Measurements from ENCODE around the gene CLHC1.

CLHC1 gene

DNA sequence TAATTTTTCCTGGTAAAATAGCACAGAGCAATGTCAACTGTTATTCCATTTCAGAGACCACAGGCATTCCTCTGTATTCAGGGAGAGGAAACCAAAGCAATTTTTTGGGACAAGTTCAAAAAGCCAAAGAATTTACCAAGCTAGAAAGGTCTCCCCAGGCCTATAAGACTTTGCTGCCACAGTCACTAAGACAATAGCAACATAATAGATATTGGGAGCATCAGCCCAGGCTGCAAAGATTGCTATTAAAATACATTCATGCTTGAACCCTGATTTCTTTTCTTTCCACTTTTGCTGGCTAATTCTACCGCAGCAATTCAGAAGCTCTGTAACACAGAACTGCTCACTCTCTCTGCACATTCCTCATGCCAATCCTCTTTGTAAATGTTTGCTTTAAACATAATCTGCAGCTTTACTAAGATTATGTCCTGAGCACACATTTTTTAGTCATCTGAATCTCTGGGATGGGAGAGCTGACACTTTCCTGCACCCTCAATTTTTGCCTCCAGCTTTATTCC is 76.3 kb downstream of the CLHC1 start:
- TF ChIP-seq YY1 (IDR thresholded peaks at IDR 0.05; ENCODE audit: low read depth) = no peak
- TF ChIP-seq CREB1 (IDR thresholded peaks at IDR 0.05; ENCODE audit: low read depth) = no peak
- TF ChIP-seq TCF12 (IDR thresholded peaks at IDR 0.05; ENCODE audit: low read depth) = no peak
- no peak for TF ChIP-seq TAF1 (IDR thresholded peaks at IDR 0.05; ENCODE audit: low read depth)
- TF ChIP-seq TEAD4 (IDR thresholded peaks at IDR 0.05) = no peak
- TF ChIP-seq, protein P1, sequence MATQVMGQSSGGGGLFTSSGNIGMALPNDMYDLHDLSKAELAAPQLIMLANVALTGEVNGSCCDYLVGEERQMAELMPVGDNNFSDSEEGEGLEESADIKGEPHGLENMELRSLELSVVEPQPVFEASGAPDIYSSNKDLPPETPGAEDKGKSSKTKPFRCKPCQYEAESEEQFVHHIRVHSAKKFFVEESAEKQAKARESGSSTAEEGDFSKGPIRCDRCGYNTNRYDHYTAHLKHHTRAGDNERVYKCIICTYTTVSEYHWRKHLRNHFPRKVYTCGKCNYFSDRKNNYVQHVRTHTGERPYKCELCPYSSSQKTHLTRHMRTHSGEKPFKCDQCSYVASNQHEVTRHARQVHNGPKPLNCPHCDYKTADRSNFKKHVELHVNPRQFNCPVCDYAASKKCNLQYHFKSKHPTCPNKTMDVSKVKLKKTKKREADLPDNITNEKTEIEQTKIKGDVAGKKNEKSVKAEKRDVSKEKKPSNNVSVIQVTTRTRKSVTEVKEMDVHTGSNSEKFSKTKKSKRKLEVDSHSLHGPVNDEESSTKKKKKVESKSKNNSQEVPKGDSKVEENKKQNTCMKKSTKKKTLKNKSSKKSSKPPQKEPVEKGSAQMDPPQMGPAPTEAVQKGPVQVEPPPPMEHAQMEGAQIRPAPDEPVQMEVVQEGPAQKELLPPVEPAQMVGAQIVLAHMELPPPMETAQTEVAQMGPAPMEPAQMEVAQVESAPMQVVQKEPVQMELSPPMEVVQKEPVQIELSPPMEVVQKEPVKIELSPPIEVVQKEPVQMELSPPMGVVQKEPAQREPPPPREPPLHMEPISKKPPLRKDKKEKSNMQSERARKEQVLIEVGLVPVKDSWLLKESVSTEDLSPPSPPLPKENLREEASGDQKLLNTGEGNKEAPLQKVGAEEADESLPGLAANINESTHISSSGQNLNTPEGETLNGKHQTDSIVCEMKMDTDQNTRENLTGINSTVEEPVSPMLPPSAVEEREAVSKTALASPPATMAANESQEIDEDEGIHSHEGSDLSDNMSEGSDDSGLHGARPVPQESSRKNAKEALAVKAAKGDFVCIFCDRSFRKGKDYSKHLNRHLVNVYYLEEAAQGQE (IDR thresholded peaks at IDR 0.05; ENCODE audit: low read depth) = no peak
- TF ChIP-seq ZBTB7A (IDR thresholded peaks at IDR 0.05; ENCODE audit: low read depth) = no peak
- TF ChIP-seq, protein P2, sequence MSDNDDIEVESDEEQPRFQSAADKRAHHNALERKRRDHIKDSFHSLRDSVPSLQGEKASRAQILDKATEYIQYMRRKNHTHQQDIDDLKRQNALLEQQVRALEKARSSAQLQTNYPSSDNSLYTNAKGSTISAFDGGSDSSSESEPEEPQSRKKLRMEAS (IDR thresholded peaks at IDR 0.05) = no peak
- no peak for TF ChIP-seq FOXM1 (IDR thresholded peaks at IDR 0.05; ENCODE audit: borderline replicate concordance, low read depth)
- TF ChIP-seq EGR1 (IDR thresholded peaks at IDR 0.05) = no peak
- no peak for TF ChIP-seq RAD21 (IDR thresholded peaks at IDR 0.05; ENCODE audit: low read depth)
- no peak for TF ChIP-seq NFIC (IDR thresholded peaks at IDR 0.05)
- no peak for TF ChIP-seq CEBPB (IDR thresholded peaks at IDR 0.05)
- TF ChIP-seq, protein P3, sequence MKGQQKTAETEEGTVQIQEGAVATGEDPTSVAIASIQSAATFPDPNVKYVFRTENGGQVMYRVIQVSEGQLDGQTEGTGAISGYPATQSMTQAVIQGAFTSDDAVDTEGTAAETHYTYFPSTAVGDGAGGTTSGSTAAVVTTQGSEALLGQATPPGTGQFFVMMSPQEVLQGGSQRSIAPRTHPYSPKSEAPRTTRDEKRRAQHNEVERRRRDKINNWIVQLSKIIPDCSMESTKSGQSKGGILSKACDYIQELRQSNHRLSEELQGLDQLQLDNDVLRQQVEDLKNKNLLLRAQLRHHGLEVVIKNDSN (IDR thresholded peaks at IDR 0.05) = no peak
- no peak for TF ChIP-seq EP300 (IDR thresholded peaks at IDR 0.05; ENCODE audit: borderline replicate concordance)

DNA sequence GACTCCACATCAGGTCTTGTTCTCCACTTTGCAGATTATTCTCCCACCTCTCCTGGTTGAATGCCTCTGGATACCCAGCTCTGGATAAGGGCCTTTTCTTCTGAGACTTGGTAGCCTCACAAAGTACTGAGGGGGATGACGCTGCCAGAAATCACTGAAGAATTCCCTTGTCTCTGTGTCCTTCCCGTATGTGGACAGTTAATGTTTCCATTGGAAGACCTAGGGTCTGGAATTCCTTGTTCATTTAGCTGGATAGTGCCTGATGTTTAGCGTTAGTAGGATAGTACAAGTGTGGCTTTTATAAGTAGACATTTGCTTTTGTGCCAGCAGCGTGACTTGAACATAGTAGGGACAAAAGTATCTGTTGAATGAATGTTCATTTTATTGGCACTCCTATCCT is 76.9 kb downstream of the CLHC1 start:
- TF ChIP-seq EGR1 (IDR thresholded peaks at IDR 0.05) = no peak

DNA sequence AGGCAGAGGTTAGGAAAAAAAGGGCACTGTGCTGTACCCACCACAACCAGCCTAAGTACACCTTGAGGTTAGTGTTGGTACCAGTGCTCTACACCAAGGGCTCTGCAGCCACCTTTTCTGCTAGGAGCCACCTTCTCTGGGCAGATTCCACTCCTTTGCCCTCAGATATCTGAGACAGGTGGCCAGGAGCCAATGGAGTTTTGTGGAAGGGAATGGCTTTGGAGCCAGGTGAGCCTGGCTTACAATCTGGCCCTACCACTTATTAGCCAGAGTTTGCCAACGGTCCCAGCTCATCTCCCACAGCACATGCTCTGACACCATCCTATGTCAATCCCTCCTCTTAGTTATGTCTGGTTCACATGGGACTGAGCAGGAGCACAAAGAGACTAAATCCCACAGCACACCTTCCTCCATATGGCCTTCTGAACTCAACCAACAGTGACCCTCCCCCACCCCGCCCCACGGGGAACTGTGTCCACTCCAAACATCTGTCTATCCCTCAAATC is 77.5 kb downstream of the CLHC1 start:
- no peak for TF ChIP-seq YY1 (IDR thresholded peaks at IDR 0.05; ENCODE audit: low read depth)
- TF ChIP-seq, protein P3 (IDR thresholded peaks at IDR 0.05) = no peak
- TF ChIP-seq TEAD4 (IDR thresholded peaks at IDR 0.05) = no peak
- TF ChIP-seq NFIC (IDR thresholded peaks at IDR 0.05) = no peak
- no peak for TF ChIP-seq TAF1 (IDR thresholded peaks at IDR 0.05; ENCODE audit: low read depth)
- no peak for TF ChIP-seq CREB1 (IDR thresholded peaks at IDR 0.05; ENCODE audit: low read depth)
- TF ChIP-seq, protein P2 (IDR thresholded peaks at IDR 0.05) = no peak
- TF ChIP-seq ZBTB7A (IDR thresholded peaks at IDR 0.05; ENCODE audit: low read depth) = no peak
- TF ChIP-seq EGR1 (IDR thresholded peaks at IDR 0.05) = no peak

DNA sequence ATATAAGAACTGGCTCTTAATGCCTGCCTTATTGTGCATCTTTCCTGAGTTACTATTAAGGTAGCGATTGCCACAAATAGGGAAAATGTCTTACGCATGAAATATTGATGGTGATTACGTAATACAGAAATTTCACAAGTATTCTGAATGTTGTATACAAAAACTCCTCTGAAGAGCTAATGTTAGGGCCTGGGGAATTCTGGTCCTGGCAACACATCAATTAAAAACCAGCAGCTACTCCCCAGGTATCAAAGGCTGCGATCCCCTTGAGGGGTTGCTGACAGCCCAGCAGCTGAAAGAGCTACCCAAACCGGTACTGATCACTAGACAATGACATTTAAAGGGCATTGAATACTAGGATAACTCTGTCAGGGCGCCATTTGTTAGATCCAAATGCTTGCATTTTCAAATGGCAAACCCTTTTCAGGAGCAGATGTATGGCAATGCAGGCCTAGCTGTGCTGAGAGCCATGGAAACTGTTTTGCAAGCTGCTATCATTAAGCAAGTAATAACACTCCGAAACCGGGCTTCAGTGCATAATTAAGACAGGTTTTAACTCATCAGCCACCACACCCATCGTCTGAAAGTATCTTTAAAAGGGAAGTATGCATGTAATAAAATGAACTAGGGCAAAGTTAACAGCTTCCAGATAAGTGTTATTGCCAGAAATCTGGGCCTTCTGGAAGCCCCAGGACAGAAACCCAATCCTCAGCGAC is 78.4 kb downstream of the CLHC1 start:
- no peak for TF ChIP-seq FOXM1 (IDR thresholded peaks at IDR 0.05; ENCODE audit: borderline replicate concordance, low read depth)
- TF ChIP-seq CEBPB (IDR thresholded peaks at IDR 0.05) = 0 out of 2 replicates have a peak, but pooled peaks have one; percentile 31
- TF ChIP-seq RAD21 (IDR thresholded peaks at IDR 0.05; ENCODE audit: low read depth) = no peak
- TF ChIP-seq, protein P3 (IDR thresholded peaks at IDR 0.05) = no peak
- TF ChIP-seq, protein P1 (IDR thresholded peaks at IDR 0.05; ENCODE audit: low read depth) = no peak
- TF ChIP-seq ZBTB7A (IDR thresholded peaks at IDR 0.05; ENCODE audit: low read depth) = no peak
- TF ChIP-seq CREB1 (IDR thresholded peaks at IDR 0.05; ENCODE audit: low read depth) = no peak

DNA sequence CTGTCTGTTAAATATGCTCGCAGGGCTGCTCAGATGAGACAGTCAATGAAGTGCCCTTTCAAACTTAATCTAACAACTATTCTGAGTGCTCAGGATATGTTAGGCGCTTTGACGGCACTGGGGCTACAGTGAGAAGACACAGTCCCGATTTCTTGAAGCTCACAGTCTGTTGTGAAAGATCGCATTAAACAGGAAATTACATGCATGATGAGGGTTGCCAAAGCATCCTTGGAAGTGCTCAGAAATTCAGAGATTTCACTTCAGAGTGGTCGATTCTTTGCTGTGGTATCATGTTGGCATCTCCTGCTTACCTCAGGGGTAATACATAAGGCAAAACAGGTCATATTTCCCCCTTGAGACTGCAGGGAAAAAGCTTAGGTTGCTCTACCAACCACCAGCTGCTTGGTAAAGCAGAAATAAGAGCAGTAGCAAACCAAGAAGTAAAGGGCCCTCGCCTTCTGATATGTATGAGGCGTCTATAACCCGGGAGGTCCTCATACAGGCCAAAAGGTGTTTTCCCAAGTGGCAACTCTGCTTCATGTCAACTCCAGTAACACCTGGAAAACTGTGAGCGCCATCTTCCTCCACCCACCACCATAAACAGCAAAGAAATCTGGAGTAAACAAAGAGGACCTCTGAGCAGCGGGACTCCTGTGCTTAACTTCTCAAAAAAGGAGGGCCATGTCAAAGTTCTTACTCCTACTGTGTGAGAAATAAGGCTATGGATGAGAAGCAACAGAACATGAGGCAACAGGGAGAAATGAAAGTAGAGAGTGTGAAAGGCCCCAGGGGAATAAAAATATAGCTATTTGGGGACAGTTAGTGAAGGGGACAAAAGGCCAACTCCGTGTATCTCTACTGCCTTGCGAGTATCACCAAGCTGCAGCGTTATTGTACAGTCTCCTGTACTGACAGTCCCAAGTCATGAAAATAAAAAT is 79.3 kb downstream of the CLHC1 start:
- TF ChIP-seq EGR1 (IDR thresholded peaks at IDR 0.05) (no peak), FOXM1 (IDR thresholded peaks at IDR 0.05; ENCODE audit: borderline replicate concordance, low read depth) (no peak), YY1 (IDR thresholded peaks at IDR 0.05; ENCODE audit: low read depth) (no peak), TEAD4 (IDR thresholded peaks at IDR 0.05) (no peak), CREB1 (IDR thresholded peaks at IDR 0.05; ENCODE audit: low read depth) (no peak), RAD21 (IDR thresholded peaks at IDR 0.05; ENCODE audit: low read depth) (no peak), ZBTB7A (IDR thresholded peaks at IDR 0.05; ENCODE audit: low read depth) (no peak), EP300 (IDR thresholded peaks at IDR 0.05; ENCODE audit: borderline replicate concordance) (no peak), CEBPB (IDR thresholded peaks at IDR 0.05) (no peak), NFIC (IDR thresholded peaks at IDR 0.05) (no peak)
- TF ChIP-seq, protein P1 (IDR thresholded peaks at IDR 0.05; ENCODE audit: low read depth) = no peak
- TF ChIP-seq, protein P2 (IDR thresholded peaks at IDR 0.05) = no peak
- TF ChIP-seq, protein P3 (IDR thresholded peaks at IDR 0.05) = no peak
